Measurements from ENCODE around the gene PLA2R1. TPM values are rescaled to one million over a fixed set of nuclear protein-coding genes. Genes with fewer than 3 reads are reported as not detected.

Gene PLA2R1
- total and polyA plus RNA-seq, 4 experiments from 2014 or later: not detected

GRCh38 chr2:159891267-159891588 is 171.2 kb downstream of the PLA2R1 start:
- CTCF ChIA-PET (ENCODE audit: partially characterized antibody): no interaction called here
- H3K9me3 Mint-ChIP-seq: no peaks in the 10 kb centered on the region
- Histone ChIP-seq H3K4me3 (ENCODE audit: low read length in 2 of 2) (no peak overlapping the region), H3K27ac (ENCODE audit: low read depth, low read length) (no peak overlapping the region), H3K36me3 (ENCODE audit: insufficient read depth, low read length) (peaks cover 9% of the 10 kb centered on the region), H3K9me3 (ENCODE audit: control insufficient read depth in 1 of 2, low read length in 2 of 2) (no peaks in the 10 kb centered on the region), H3K4me1 (ENCODE audit: insufficient read depth, low read length) (no peaks in the 10 kb centered on the region), H3K27me3 (ENCODE audit: insufficient read depth, low read length) (no peaks in the 10 kb centered on the region)
- no peaks in the 10 kb centered on the region for H3K27me3 Mint-ChIP-seq
- peaks cover 57 to 58% of the 10 kb centered on the region in 2 donors for H3K36me3 Mint-ChIP-seq
- H3K4me1 Mint-ChIP-seq: peaks cover 12 to 43% (median 35%) of the 10 kb centered on the region in 4 donors
- intact Hi-C loops (cut with micrococcal nuclease): no loop called here
- POLR2A ChIA-PET (ENCODE audit: partially characterized antibody): no interaction called here
- H3K27ac Mint-ChIP-seq: peak overlapping the region in 5 of 7 donors; percentile 11 to 82 (median 29)
- H3K4me3 Mint-ChIP-seq: no peak overlapping the region
- DNase-seq: no peak

- Mint-ChIP-seq H3K4me1 (peaks cover 12 to 38% (median 29%) of the 10 kb centered on the region in 4 donors), H3K4me3 (no peak overlapping the region), H3K9me3 (no peaks in the 10 kb centered on the region), H3K27ac (peak overlapping the region in 1 of 7 donors; percentile 18), H3K27me3 (no peaks in the 10 kb centered on the region), H3K36me3 (peaks cover 55 to 60% of the 10 kb centered on the region in 2 donors)
- peaks cover 9% of the 10 kb centered on the region for H3K36me3 ChIP-seq (ENCODE audit: insufficient read depth, low read length)
- intact Hi-C loops (cut with micrococcal nuclease): no loop called here
- no peaks in the 10 kb centered on the region for H3K27me3 ChIP-seq (ENCODE audit: insufficient read depth, low read length)
- H3K9me3 ChIP-seq (ENCODE audit: control insufficient read depth in 1 of 2, low read length in 2 of 2): no peaks in the 10 kb centered on the region
- ChIA-PET CTCF (ENCODE audit: partially characterized antibody) (no interaction called here), POLR2A (ENCODE audit: partially characterized antibody) (no interaction called here)
- H3K4me1 ChIP-seq (ENCODE audit: insufficient read depth, low read length): no peaks in the 10 kb centered on the region
- H3K27ac ChIP-seq (ENCODE audit: low read depth, low read length): no peak overlapping the region
- no peak overlapping the region for H3K4me3 ChIP-seq (ENCODE audit: low read length in 2 of 2)
- no peak for DNase-seq
Measured at GRCh38 chr2:159890551-159891266, 171.7 kb downstream of the PLA2R1 start.

GRCh38 chr2:159882130-159882745 is 180.2 kb downstream of the PLA2R1 start:
- Mint-ChIP-seq H3K27ac (no peak overlapping the region), H3K27me3 (no peaks in the 10 kb centered on the region), H3K4me1 (peaks cover 0 to 8% (median 1%) of the 10 kb centered on the region in 4 donors), H3K9me3 (no peaks in the 10 kb centered on the region), H3K4me3 (no peak overlapping the region), H3K36me3 (peaks cover 67 to 80% of the 10 kb centered on the region in 2 donors)
- intact Hi-C loops (cut with micrococcal nuclease): no loop called here
- no peaks in the 10 kb centered on the region for H3K27me3 ChIP-seq (ENCODE audit: insufficient read depth, low read length)
- no peaks in the 10 kb centered on the region for H3K4me1 ChIP-seq (ENCODE audit: insufficient read depth, low read length)
- no peak for DNase-seq
- ChIA-PET CTCF (ENCODE audit: partially characterized antibody) (interaction anchor here (1.3 kb wide), 1 partner anchor 12 kb away, joined by 3 read pairs; no protein-coding TSS in a partner anchor), POLR2A (ENCODE audit: partially characterized antibody) (no interaction called here)
- H3K27ac ChIP-seq (ENCODE audit: low read depth, low read length): no peak overlapping the region
- H3K4me3 ChIP-seq (ENCODE audit: low read length in 2 of 2): no peak overlapping the region
- peaks cover 25% of the 10 kb centered on the region for H3K36me3 ChIP-seq (ENCODE audit: insufficient read depth, low read length)
- no peaks in the 10 kb centered on the region for H3K9me3 ChIP-seq (ENCODE audit: control insufficient read depth in 1 of 2, low read length in 2 of 2)

Other genes starting within 250 kb of the PLA2R1 start
- 10 to 100 TPM; 39.6 to 40.9 TPM for gene LY75, start 157.9 kb downstream of the PLA2R1 start, total RNA-seq
- gene LY75, start 157.9 kb downstream of the PLA2R1 start, polyA plus RNA-seq: 10 to 100 TPM; 43.8 to 56.9 TPM
- gene ITGB6, start 137.7 kb upstream of the PLA2R1 start, total RNA-seq: not detected
- not detected for gene ITGB6, start 137.7 kb upstream of the PLA2R1 start, polyA plus RNA-seq

Data from CD4-positive, alpha-beta memory T cell (primary cell).